ENCODE measurements around the gene GALNT15.

DNA sequence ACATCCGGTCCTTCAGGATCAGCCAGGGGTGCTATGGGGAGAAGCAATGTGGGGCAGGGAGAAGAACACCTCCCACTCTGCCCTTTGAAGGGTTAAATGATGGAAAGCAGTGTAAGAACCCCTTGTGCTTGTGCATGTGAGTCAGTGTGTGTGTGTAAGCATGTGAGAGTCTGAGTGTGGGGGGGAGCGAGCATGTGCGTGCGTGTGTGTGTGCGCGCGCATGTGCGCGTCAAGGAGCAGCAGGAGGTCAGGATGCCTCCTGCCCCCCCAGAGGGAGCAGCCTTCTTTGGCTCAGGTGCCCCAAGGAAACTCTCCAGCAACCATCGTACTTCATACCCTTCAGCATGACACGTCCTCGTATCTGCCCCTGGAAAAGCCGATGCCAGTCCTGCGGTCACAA is 30.3 kb downstream of the GALNT15 start:
- TF ChIP-seq POLR2A (IDR thresholded peaks at IDR 0.05; ENCODE audit: low read depth, low read length) = no peak
- no peak for TF ChIP-seq POLR2AphosphoS5 (IDR thresholded peaks at IDR 0.05; ENCODE audit: low read depth, low read length)
- TF ChIP-seq TAF1 (IDR thresholded peaks at IDR 0.05; ENCODE audit: borderline replicate concordance, low read depth, low read length) = no peak

Measured in GM12892 (cell line).